Activated CD8-positive, alpha-beta memory T cell treated with anti-CD3 and anti-CD28 coated beads, Interleukin-2, amount 10 ng/mL, durations not matched to agents 7 days and 5 days (primary cell): Measurements from ENCODE around the gene FAM32A. TPM values are rescaled to one million over a fixed set of nuclear protein-coding genes. Genes with fewer than 3 reads are reported as not detected.

ENCODE experiments used
- ATAC-seq: fragments of 150-1000 bp; cut with Tn5 transposase; one replicate; pipeline ENCODE4 v1.10.0; 2021; ENCODE audit warnings: moderate library complexity
- CTCF ChIA-PET: fragments of 350-600 bp; sonication (Branson Sonifier 250); formaldehyde crosslinking; loops from one replicate; lab custom pipeline; 2021; ENCODE audit warnings: antibody characterized with exemption; lab: Charles Lee
- DNase-seq: peaks from one replicate; pipeline ENCODE4 v3.0.0-alpha.2; 2020
- H3K27ac Mint-ChIP-seq: one replicate; pipeline ENCODE4 v1.8.0; 2021; ENCODE audit warnings: mild to moderate bottlenecking, mixed read lengths
- H3K27me3 Mint-ChIP-seq: one replicate; pipeline ENCODE4 v1.8.0; 2021; ENCODE audit warnings: mixed read lengths
- H3K36me3 Mint-ChIP-seq: one replicate; pipeline ENCODE4 v1.8.0; 2021; ENCODE audit warnings: mild to moderate bottlenecking, mixed read lengths
- H3K4me1 Mint-ChIP-seq: one replicate; pipeline ENCODE4 v1.8.0; 2021; ENCODE audit warnings: mixed read lengths
- H3K4me3 Mint-ChIP-seq: one replicate; pipeline ENCODE4 v1.8.0; 2021; ENCODE audit warnings: mild to moderate bottlenecking, moderate library complexity, mixed read lengths
- H3K9me3 Mint-ChIP-seq: one replicate; pipeline ENCODE4 v1.8.0; 2022; ENCODE audit warnings: low read depth, mixed read lengths
- total RNA-seq, 2 experiments: library from RNA; stranded (reverse); gene quantifications; one replicate each; pipeline ENCODE4 v1.2.3, GENCODE V29; 2021

The FAM32A gene
- total RNA-seq, 2 experiments from 2014 or later = 64.6 to 72.0 TPM

DNA sequence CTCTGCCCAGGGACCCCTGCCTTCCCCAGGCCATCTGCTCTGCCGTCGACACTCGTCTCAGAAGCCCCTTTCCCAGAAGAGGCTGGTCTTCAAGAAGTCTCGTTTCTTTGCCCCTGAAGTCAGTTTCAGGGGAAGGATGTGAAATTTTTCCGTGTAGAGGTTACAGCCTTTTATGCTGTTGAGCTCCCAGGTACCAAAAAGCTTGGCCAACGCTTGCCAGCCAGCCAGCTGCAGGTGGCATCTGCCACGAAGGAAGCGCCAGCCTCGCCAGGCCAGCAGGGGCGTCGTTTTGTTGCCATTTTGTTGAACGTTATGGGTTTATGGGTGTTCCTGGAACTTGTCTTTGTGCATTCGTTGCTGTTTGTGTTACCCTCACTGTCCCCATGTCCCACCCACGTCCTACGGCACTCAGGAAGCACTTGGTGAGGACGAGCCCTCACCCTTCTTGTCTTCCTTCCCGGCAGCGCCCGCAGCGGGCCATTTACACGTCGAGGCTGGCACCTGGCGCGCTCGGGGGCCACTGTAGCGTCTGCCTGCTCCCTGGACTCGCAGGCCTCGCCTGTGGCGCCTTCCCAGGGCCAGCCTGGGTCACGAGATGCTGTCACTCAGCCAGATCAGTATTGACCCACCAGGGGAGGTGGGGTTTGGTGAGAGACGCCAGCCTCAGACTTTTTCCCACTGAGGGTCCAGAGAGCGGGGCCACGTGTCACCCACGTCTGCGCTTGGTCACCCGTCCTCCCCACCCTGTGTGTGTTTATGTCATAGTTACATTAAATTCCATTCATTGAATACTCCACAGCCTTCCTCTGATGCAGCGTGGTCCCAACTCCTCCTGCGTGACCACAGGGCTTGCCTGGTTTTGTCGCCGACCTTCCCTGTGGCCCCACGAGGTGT, 49.6 kb downstream of the FAM32A start:
- CTCF ChIA-PET = interaction anchor here (1.3 kb wide), 1 partner anchor 152 kb away, joined by 5 read pairs; no protein-coding TSS in a partner anchor
- no peak overlapping the region for H3K27ac Mint-ChIP-seq
- H3K9me3 Mint-ChIP-seq = no peaks in the 10 kb centered on the region
- DNase-seq (no peak), ATAC-seq (no peak)
- H3K36me3 Mint-ChIP-seq = peaks cover 45% of the 10 kb centered on the region
- no peak overlapping the region for H3K4me3 Mint-ChIP-seq
- H3K27me3 Mint-ChIP-seq = no peaks in the 10 kb centered on the region
- peaks cover 21% of the 10 kb centered on the region for H3K4me1 Mint-ChIP-seq

- Mint-ChIP-seq H3K9me3 (no peaks in the 10 kb centered on the region), H3K4me1 (peaks cover 21% of the 10 kb centered on the region), H3K36me3 (peaks cover 41% of the 10 kb centered on the region), H3K27ac (no peak overlapping the region), H3K27me3 (no peaks in the 10 kb centered on the region), H3K4me3 (no peak overlapping the region)
- DNase-seq = no peak
- no peak for ATAC-seq
- CTCF ChIA-PET = interaction anchor here (1.3 kb wide), 1 partner anchor 150 kb away, joined by 5 read pairs; no protein-coding TSS in a partner anchor
These were observed 50.8 kb downstream of the FAM32A start for GRCh38 chr19:16235811-16236652.

Other genes starting within 250 kb of the FAM32A start
- not detected for gene OR10H4, start 236.4 kb upstream of the FAM32A start, total RNA-seq
- gene TPM4, start 108.9 kb upstream of the FAM32A start, total RNA-seq = 100 to 1,000 TPM; 491 to 493 TPM
- gene RAB8A, start 73.5 kb upstream of the FAM32A start, total RNA-seq = 100 to 1,000 TPM; 204 to 271 TPM
- gene HSH2D, start 41.7 kb upstream of the FAM32A start, total RNA-seq = 100 to 1,000 TPM; 181 to 199 TPM
- gene CIB3, start 11.9 kb upstream of the FAM32A start, total RNA-seq = not detected
- gene AP1M1, start 12.5 kb downstream of the FAM32A start, total RNA-seq = 100 to 1,000 TPM; 144 to 154 TPM
- 100 to 1,000 TPM in 1 of 2 experiments, 10 to 100 TPM in 1; 62.1 to 124 TPM for gene KLF2, start 139.4 kb downstream of the FAM32A start, total RNA-seq